BLaER1 treated with 17β-estradiol and CSF1 and Interleukin-3, amounts not matched to agents 10 nM and 100 nM (cell line): Measurements from ENCODE around the gene NAPSA.
A peak's percentile ranks its signal among the peaks of the same experiment; 100 is the strongest.
"Not testable (repeated sequence)": the region's sequence is repeated elsewhere in the genome, so short reads cannot be mapped to it uniquely, and the experiment has no call there.

ENCODE experiments used
- H3K27ac ChIP-seq, 11 experiments: shearing (Covaris generic); formaldehyde crosslinking; 2 replicates each; pipeline ENCODE4 v1.8.1; 2022
- H3K27me3 ChIP-seq, 11 experiments: shearing (Covaris generic); formaldehyde crosslinking; 2 replicates each; pipeline ENCODE4 v1.8.1; 2022
- H3K36me3 ChIP-seq, 11 experiments: shearing (Covaris generic); formaldehyde crosslinking; 2 replicates each; pipeline ENCODE4 v1.8.1; 2022
- H3K4me1 ChIP-seq, 10 experiments: shearing (Covaris generic); formaldehyde crosslinking; 2 replicates each; pipeline ENCODE4 v1.8.1; 2022
- H3K4me2 ChIP-seq, 11 experiments: shearing (Covaris generic); formaldehyde crosslinking; 2 replicates each; pipeline ENCODE4 v1.8.1; 2022
- H3K4me3 ChIP-seq, 10 experiments: shearing (Covaris generic); formaldehyde crosslinking; 2 replicates each; pipeline ENCODE4 v1.8.1; 2022
- H3K9ac ChIP-seq, 11 experiments: shearing (Covaris generic); formaldehyde crosslinking; 2 replicates each; pipeline ENCODE4 v1.8.1; 2022
- H3K9me3 ChIP-seq, 11 experiments: shearing (Covaris generic); formaldehyde crosslinking; replicated peaks in 1 of 11; 2 replicates each; pipeline ENCODE4 v1.8.1; 2022
- H4K20me1 ChIP-seq, 11 experiments: shearing (Covaris generic); formaldehyde crosslinking; 2 replicates each; pipeline ENCODE4 v1.8.1; 2022
- Cebpa-rat ChIP-seq, 11 experiments: shearing (Covaris generic); IDR thresholded peaks; 2 replicates each; pipeline ENCODE4 v1.8.1; 2022

NAPSA gene

DNA sequence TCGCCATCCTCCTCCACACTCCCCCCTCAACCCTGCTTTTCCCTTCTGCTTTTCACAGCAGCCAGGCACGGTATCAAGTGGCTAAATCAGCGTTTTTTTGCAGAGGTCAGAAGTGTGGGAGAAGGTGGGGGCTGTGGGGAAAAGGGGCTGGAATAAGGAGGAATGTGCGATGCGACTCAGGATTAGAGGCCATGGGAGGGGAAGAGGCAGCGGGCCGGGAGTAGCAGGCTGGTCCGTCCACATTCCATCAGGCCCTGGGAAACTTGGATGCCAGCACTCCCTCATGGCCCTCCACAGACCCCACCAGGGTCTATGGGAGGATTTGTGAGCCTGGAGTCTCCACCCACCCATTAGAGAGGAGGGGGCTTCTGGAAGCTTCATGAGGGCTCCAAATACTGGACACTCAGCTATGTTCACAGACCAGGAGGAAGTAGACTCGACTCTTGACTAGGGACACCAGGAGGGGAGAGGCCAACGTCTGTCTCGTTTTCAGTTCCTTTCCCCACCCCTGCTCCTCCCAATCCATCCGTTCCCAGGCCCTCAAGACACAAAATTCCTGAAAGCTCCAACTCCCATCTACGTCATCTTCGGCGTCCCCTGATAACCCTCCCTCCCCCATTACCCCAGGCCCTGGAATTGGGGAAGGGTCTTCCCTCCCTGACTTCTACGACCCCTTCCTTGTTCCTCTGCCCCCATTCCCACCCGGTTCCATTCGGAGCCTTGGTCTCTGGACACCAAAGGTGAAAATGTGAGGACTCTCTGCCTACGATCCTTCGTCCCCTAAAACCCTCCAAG lies 33.0 kb downstream of the NAPSA start:
- Histone ChIP-seq H3K27me3 (peaks cover 11 to 46% (median 40%) of the 10 kb centered on the region in 11 experiments), H3K36me3 (no peaks in the 10 kb centered on the region), H3K9ac (no peak overlapping the region), H3K4me3 (peak overlapping the region in 3 of 10 experiments; percentile 2 to 55 (median 3); a peak in 2 of 20 replicates), H3K27ac (no peak overlapping the region), H4K20me1 (no peaks in the 10 kb centered on the region; a peak in 2 of 22 replicates), H3K9me3 (peaks cover 0 to 28% (median 11%) of the 10 kb centered on the region in 11 experiments; a peak in 14 of 22 replicates), H3K4me2 (peak overlapping the region; percentile 56 to 87 (median 72); a peak in 21 of 22 replicates), H3K4me1 (peaks cover 17 to 26% (median 22%) of the 10 kb centered on the region in 10 experiments)
- TF ChIP-seq Cebpa-rat (IDR thresholded peaks at IDR 0.05) = no peak

DNA sequence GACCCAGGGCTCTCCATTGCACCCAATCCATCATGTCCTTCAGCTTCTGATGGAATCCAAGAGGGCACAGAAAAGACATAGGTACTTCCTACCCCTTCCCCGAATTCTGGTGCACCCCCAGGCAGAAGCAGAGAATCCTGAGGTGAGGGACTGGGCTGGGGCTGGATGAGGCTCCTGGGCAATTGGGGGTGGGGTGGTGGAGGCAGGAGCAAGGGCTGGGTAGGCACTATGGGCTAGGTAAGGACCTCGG lies 33.5 kb downstream of the NAPSA start:
- Histone ChIP-seq H3K9ac (no peak overlapping the region), H3K4me1 (peaks cover 17 to 26% (median 20%) of the 10 kb centered on the region in 10 experiments), H4K20me1 (no peaks in the 10 kb centered on the region; a peak in 2 of 22 replicates), H3K9me3 (peaks cover 0 to 28% (median 11%) of the 10 kb centered on the region in 11 experiments; a peak in 14 of 22 replicates), H3K4me3 (peak overlapping the region in 3 of 10 experiments; percentile 2 to 55 (median 3); a peak in 2 of 20 replicates), H3K27me3 (peaks cover 17 to 51% (median 45%) of the 10 kb centered on the region in 11 experiments), H3K27ac (no peak overlapping the region), H3K4me2 (peak overlapping the region; percentile 56 to 87 (median 72)), H3K36me3 (no peaks in the 10 kb centered on the region)
- no peak for TF ChIP-seq Cebpa-rat (IDR thresholded peaks at IDR 0.05)

DNA sequence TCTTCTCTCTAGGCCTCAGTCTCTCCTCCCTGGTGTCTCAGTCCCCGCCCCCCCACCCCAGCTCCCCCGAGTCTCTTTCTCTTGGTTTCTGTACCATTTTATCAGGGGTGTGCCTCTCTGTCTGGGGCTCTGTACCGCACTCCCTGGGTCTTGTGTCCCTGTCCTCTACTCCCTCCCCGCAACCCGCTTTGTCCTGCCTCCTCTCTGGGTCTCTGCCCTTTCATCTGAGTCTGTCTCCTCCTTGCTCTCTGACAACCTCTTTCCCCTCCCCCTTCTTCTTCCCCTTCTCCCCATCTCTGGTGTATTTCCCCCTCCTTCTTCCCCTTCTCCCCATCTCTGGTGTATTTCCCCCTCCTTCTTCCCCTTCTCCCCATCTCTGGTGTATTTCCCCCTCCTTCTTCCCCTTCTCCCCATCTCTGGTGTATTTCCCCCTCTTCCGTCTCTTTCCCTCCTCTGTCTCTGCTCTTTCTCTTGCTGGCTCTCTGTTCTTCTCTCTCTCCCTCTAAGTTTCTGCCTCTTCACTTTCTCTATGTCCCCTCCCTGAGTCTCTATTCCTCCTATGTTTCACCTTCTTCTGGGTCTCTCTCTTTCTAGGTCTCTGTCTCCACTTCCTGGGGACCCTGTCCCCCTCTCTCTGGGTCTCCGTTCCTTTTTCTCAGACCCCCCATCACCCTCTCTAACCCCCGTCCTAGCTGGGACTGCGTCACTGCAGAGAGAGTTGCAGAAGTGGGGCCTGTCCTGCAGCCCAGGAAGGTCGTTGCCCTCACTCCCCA lies 34.0 kb downstream of the NAPSA start:
- Histone ChIP-seq H3K4me3 (peak overlapping the region; percentile 42 to 68 (median 55); a peak in 17 of 20 replicates), H3K4me2 (peak overlapping the region; percentile 56 to 87 (median 72)), H3K27ac (no peak overlapping the region), H3K9ac (peak overlapping the region in 3 of 11 experiments; percentile 48 to 52 (median 50); a peak in 6 of 22 replicates), H3K9me3 (peaks cover 0 to 28% (median 11%) of the 10 kb centered on the region in 11 experiments; a peak in 14 of 22 replicates), H4K20me1 (no peaks in the 10 kb centered on the region; a peak in 2 of 22 replicates), H3K4me1 (peaks cover 17 to 28% (median 19%) of the 10 kb centered on the region in 10 experiments), H3K36me3 (no peaks in the 10 kb centered on the region), H3K27me3 (peaks cover 22 to 56% (median 50%) of the 10 kb centered on the region in 11 experiments)
- no peak for TF ChIP-seq Cebpa-rat (IDR thresholded peaks at IDR 0.05)

DNA sequence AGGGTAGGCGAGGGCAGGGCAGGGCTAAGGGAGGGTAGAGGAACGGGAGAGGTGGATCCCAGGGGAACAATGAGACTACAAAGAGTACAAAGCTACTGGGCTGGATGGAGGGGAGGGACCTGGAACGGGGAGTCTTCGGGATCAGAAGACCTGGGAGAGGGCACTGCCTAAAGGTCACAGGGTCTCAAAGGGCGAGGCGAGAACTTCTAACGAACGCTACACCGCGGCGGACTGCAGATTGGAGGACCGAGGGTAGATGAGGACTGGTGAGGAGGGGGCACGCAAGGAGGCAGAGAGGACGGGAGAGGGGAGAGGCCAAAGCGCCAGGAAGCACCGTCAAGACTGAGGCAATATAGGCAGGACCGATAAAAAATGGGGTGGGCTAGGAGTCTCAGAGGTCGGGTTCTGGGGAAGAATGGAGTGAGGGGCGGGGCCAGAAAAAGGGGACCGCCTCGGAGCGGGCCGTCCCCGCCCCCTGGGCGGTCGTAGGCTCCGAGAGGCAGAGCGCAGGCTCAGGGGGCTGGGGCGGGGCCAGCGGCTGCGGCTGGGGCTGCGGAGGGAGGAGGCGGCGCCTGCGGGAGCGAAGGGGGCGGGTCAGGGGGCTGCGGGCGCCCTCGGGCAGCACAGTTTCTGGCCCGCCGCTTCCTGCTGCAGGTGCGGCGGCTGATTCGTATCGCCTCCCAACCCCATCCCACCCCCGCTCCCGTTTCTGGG lies 34.9 kb downstream of the NAPSA start:
- Histone ChIP-seq H3K4me2 (peak overlapping the region; percentile 56 to 87 (median 72)), H3K27me3 (peaks cover 28 to 64% (median 57%) of the 10 kb centered on the region in 11 experiments), H3K36me3 (no peaks in the 10 kb centered on the region), H3K27ac (peak overlapping the region in 1 of 11 experiments; percentile 38; a peak in 1 of 22 replicates), H3K4me1 (peaks cover 19 to 36% (median 26%) of the 10 kb centered on the region in 10 experiments), H3K9ac (peak overlapping the region in 6 of 11 experiments; percentile 42 to 55 (median 50); a peak in 8 of 22 replicates), H3K4me3 (peak overlapping the region; percentile 42 to 68 (median 55); a peak in 18 of 20 replicates), H4K20me1 (no peaks in the 10 kb centered on the region; a peak in 2 of 22 replicates), H3K9me3 (peaks cover 0 to 28% (median 11%) of the 10 kb centered on the region in 11 experiments; a peak in 14 of 22 replicates)
- TF ChIP-seq Cebpa-rat (IDR thresholded peaks at IDR 0.05) = no peak

DNA sequence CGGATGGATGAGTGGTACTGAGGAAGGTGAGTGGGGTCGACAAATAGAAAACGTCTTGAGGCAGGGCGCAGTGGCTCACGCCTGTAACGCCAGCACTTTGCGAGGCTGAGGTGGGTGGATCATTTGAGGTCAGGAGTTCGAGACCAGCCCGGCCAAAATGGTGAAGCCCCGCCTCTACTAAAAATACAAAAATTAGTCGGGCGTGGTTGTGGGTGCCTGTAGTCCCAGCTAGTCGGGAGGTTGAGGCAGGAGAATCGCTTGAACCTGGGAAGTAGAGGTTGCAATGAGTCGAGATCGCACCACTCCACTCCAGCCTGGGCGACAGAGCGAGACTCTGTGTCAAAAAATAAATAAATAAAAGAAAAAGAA lies 35.5 kb downstream of the NAPSA start:
- not testable (repeated sequence) for H3K27ac ChIP-seq, H3K4me3 ChIP-seq, H3K36me3 ChIP-seq, H3K9ac ChIP-seq, H4K20me1 ChIP-seq
- Histone ChIP-seq H3K4me1 (peaks cover 19 to 40% (median 29%) of the 10 kb centered on the region in 10 experiments), H3K4me2 (peak overlapping the region in 9 of 11 experiments; percentile 56 to 87 (median 72); a peak in 15 of 22 replicates), H3K27me3 (peaks cover 28 to 70% (median 62%) of the 10 kb centered on the region in 11 experiments), H3K9me3 (peaks cover 0 to 28% (median 11%) of the 10 kb centered on the region in 11 experiments; a peak in 14 of 22 replicates)

DNA sequence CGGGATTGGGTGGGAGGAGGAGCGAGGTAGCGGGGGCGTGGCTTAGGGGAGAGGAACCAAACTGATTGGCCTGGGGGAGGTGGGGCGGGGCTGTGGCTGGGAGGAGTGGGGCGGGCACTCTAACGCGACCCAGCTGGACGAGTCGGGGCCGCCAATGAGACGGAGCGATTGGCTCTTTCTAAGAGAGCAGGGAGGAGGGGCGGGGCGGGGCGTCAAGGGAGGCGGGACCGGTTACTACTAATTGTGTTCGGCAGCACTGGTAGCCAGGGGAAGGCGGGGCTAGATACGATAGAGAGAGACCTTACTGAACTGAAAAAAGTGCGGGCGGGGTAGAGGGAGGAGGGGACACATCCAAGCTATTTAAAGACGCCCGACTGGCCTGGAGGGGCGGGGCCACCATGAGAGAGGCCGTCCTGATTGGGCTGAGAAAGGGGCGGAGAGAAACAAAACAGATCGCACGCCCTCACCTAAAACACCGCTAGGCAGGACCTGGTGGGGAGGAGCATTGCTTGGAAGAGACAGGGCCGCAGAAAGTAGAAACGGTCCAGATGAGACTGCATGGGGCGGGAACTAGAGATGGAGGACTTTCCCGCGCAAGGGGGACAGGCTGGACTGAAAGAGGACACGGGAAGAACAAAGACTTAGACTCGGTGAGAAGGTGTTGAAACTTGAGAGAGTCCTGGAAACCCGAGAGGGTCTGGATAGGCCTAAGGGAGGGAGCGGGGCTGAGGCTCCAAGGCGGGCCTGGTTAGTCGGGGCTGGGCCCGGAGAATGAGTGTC lies 36.1 kb downstream of the NAPSA start, which contains the start of gene KCNC3:
Gene KCNC3, minus strand, starts transcription at position 232 of the 780 bp plus-strand sequence. CDS start 295 bp downstream, outside the sequence.
- H3K27ac ChIP-seq = no peak within 1 kb of the TSS
- no peak within 1 kb of the TSS for H3K9ac ChIP-seq
- no peak for TF ChIP-seq Cebpa-rat (IDR thresholded peaks at IDR 0.05)
- H3K4me1 ChIP-seq = peaks cover 19 to 40% (median 29%) of the 10 kb centered on the region in 10 experiments
- H3K4me3 ChIP-seq = 0 out of 20 replicates have a peak within 1 kb of the TSS, but pooled peaks of 1 of the 10 experiments have one; percentile 61
- peak within 1 kb of the TSS in 10 of 11 experiments; percentile 56 to 87 (median 75); a peak in 18 of 22 replicates for H3K4me2 ChIP-seq
- H4K20me1 ChIP-seq = peaks cover 0 to 8% (median 0%) of the 10 kb centered on the region in 11 experiments; a peak in 6 of 22 replicates
- no peaks in the 10 kb centered on the region for H3K36me3 ChIP-seq
- peaks cover 30 to 75% (median 66%) of the 10 kb centered on the region in 11 experiments for H3K27me3 ChIP-seq
- H3K9me3 ChIP-seq = peaks cover 0 to 28% (median 11%) of the 10 kb centered on the region in 11 experiments; a peak in 14 of 22 replicates

DNA sequence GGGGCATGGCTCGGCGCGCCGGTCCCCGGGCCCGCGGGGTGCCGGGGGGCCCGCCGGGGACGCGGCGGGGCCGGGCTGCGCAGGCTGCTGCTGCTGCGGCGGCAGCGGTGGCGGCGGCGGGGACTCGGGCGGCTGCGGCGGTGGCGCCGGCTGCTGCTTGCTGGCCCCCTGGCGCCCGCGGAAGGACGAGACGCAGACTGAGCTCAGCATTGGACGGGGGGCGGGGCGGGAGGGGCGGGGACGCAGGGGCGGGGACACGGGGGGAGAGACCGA lies 36.6 kb downstream of the NAPSA start:
- no peaks in the 10 kb centered on the region for H3K36me3 ChIP-seq
- no peak overlapping the region for H3K27ac ChIP-seq
- H3K4me3 ChIP-seq = no peak overlapping the region
- peaks cover 35 to 76% (median 68%) of the 10 kb centered on the region in 11 experiments for H3K27me3 ChIP-seq
- H3K9ac ChIP-seq = no peak overlapping the region
- H3K9me3 ChIP-seq = peaks cover 0 to 24% (median 7%) of the 10 kb centered on the region in 11 experiments; a peak in 14 of 22 replicates
- no peak for TF ChIP-seq Cebpa-rat (IDR thresholded peaks at IDR 0.05)
- peaks cover 19 to 40% (median 29%) of the 10 kb centered on the region in 10 experiments for H3K4me1 ChIP-seq
- H4K20me1 ChIP-seq = peaks cover 0 to 14% (median 0%) of the 10 kb centered on the region in 11 experiments; a peak in 6 of 22 replicates
- H3K4me2 ChIP-seq = no peak overlapping the region
